ENCODE results near the gene PLXDC2. TPM values are rescaled to one million over a fixed set of nuclear protein-coding genes. Genes with fewer than 3 reads are reported as not detected.

Gene PLXDC2
- total and polyA plus RNA-seq, 2 donors (not counting 1 experiment from before 2014, with no cell fraction given) = 0.07 TPM

DNA sequence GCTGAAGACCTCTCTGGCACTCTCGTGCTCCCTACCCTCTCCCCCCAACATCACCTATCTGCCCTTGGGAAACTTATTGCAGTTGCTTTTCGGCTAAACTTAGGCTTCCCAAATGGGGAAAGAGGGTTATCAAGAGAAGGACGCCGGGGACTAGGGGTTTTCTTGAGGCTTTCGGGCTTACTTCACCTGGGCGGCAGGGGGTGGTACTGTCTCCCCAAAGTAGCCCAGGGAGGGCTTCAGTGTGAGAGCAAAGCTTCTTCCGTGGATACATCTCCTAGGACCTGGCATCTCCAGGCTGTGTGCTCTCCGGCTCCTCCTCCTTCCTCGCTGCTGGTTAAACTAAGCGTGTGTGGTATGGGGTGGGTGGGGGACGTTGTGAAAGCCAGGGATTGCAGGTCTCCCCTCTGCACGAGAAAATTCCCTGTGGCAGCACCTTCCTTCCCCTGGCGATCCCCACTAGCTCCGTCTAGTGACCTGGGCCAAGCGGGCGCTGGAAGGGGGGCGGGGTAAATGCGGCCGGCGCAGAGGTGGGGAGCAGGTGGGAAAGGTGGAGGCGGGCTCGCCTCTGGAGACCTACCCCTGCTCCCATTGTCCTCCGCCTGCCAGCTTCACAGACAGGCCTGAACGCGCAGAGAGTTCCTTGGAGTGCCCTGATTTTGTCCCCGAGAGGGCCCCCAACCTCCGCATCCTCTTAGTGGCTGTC, 1.1 kb downstream of the PLXDC2 start:
- ATAC-seq (ENCODE audit: low read depth) (no peak), DNase-seq (peak; percentile 4)
- Histone ChIP-seq H3K4me2 (replicated peaks; ENCODE audit: low read depth, low read length, poor library complexity, severe bottlenecking) (peak overlapping the region; percentile 79), H2AFZ (ENCODE audit: insufficient read depth, low read depth, low read length, poor library complexity, severe bottlenecking) (peak overlapping the region; percentile 62), H3K27me3 (replicated peaks in 1 of 4; ENCODE audit: control extremely low read depth in 1 of 4, control insufficient read depth in 3 of 4, insufficient read depth in 4 of 4, low read length in 3 of 4) (peaks cover 0 to 32% (median 24%) of the 10 kb centered on the region in 4 experiments), H3K4me1 (ENCODE audit: control insufficient read depth in 2 of 2, insufficient read depth in 2 of 2, low read length in 2 of 2) (peaks cover 21 to 24% of the 10 kb centered on the region in 2 donors), H3K4me3 (ENCODE audit: control extremely low read depth in 1 of 5, extremely low read depth in 1 of 5, insufficient read depth in 1 of 5, low read depth in 2 of 5, low read length in 4 of 5) (peak overlapping the region; percentile 31 to 84 (median 44)), H4K20me1 (ENCODE audit: control insufficient read depth, insufficient read depth, low read length, poor library complexity, severe bottlenecking) (no peaks in the 10 kb centered on the region), H3K9me3 (ENCODE audit: control extremely low read depth in 1 of 3, control insufficient read depth in 2 of 3, insufficient read depth in 1 of 3, low read length in 2 of 3) (peaks cover 0 to 17% (median 1%) of the 10 kb centered on the region in 3 donors), H3K79me2 (ENCODE audit: control insufficient read depth, insufficient read depth, low read length) (no peaks in the 10 kb centered on the region), H3K9ac (ENCODE audit: low read length) (peak overlapping the region; percentile 57), H3K27ac (ENCODE audit: low read length in 2 of 2) (no peak overlapping the region), H3K36me3 (replicated peaks in 1 of 2; ENCODE audit: control extremely low read depth in 1 of 2, control insufficient read depth in 1 of 2, extremely low read depth in 1 of 2, insufficient read depth in 2 of 2, low read length in 1 of 2) (no peaks in the 10 kb centered on the region)
- peak overlapping the region; percentile 76 for H3K4me3 Mint-ChIP-seq
- no peak overlapping the region for H3K27ac Mint-ChIP-seq
- peaks cover 14% of the 10 kb centered on the region for H3K4me1 Mint-ChIP-seq
- peaks cover 21% of the 10 kb centered on the region for H3K27me3 Mint-ChIP-seq
- H3K9me3 Mint-ChIP-seq (ENCODE audit: insufficient read depth) = no peaks in the 10 kb centered on the region
- ChIA-PET POLR2A (no interaction called here), CTCF (no interaction called here)
- TF ChIP-seq CTCF (IDR thresholded peaks at IDR 0.05) (no peak), EZH2 (IDR thresholded peaks at IDR 0.05; ENCODE audit: borderline replicate concordance, insufficient read depth, low read depth, low read length, poor library complexity, severe bottlenecking) (no peak)
- intact Hi-C loops (cut with micrococcal nuclease) = no loop called here
- 2% methylated on average over 19 of the region's 27 CpGs for WGBS (ENCODE audit: insufficient coverage)

- Histone ChIP-seq H4K20me1 (ENCODE audit: control insufficient read depth, insufficient read depth, low read length, poor library complexity, severe bottlenecking) (no peaks in the 10 kb centered on the region), H3K9me3 (ENCODE audit: control extremely low read depth in 1 of 3, control insufficient read depth in 2 of 3, insufficient read depth in 1 of 3, low read length in 2 of 3) (peaks cover 0 to 17% (median 0%) of the 10 kb centered on the region in 3 donors), H3K4me3 (ENCODE audit: control extremely low read depth in 1 of 5, extremely low read depth in 1 of 5, insufficient read depth in 1 of 5, low read depth in 2 of 5, low read length in 4 of 5) (no peak overlapping the region), H3K27ac (ENCODE audit: low read length in 2 of 2) (no peak overlapping the region), H3K79me2 (ENCODE audit: control insufficient read depth, insufficient read depth, low read length) (no peaks in the 10 kb centered on the region), H3K4me1 (ENCODE audit: control insufficient read depth in 2 of 2, insufficient read depth in 2 of 2, low read length in 2 of 2) (peaks cover 21 to 24% of the 10 kb centered on the region in 2 donors), H2AFZ (ENCODE audit: insufficient read depth, low read depth, low read length, poor library complexity, severe bottlenecking) (no peak overlapping the region), H3K4me2 (replicated peaks; ENCODE audit: low read depth, low read length, poor library complexity, severe bottlenecking) (no peak overlapping the region), H3K36me3 (replicated peaks in 1 of 2; ENCODE audit: control extremely low read depth in 1 of 2, control insufficient read depth in 1 of 2, extremely low read depth in 1 of 2, insufficient read depth in 2 of 2, low read length in 1 of 2) (no peaks in the 10 kb centered on the region), H3K27me3 (replicated peaks in 1 of 4; ENCODE audit: control extremely low read depth in 1 of 4, control insufficient read depth in 3 of 4, insufficient read depth in 4 of 4, low read length in 3 of 4) (peaks cover 0 to 32% (median 20%) of the 10 kb centered on the region in 4 experiments), H3K9ac (ENCODE audit: low read length) (no peak overlapping the region)
- ATAC-seq (ENCODE audit: low read depth) (no peak), DNase-seq (no peak)
- ChIA-PET POLR2A (no interaction called here), CTCF (no interaction called here)
- Mint-ChIP-seq H3K27me3 (peaks cover 21% of the 10 kb centered on the region), H3K27ac (no peak overlapping the region), H3K4me1 (peaks cover 14% of the 10 kb centered on the region), H3K4me3 (no peak overlapping the region), H3K9me3 (ENCODE audit: insufficient read depth) (no peaks in the 10 kb centered on the region)
- TF ChIP-seq EZH2 (IDR thresholded peaks at IDR 0.05; ENCODE audit: borderline replicate concordance, insufficient read depth, low read depth, low read length, poor library complexity, severe bottlenecking) (no peak), CTCF (IDR thresholded peaks at IDR 0.05) (no peak)
- intact Hi-C loops (cut with micrococcal nuclease) = no loop called here
- WGBS (ENCODE audit: insufficient coverage) = no CpG with 5 or more reads among the region's 1 CpG
Measured at GRCh38 chr10:19818876-19819275, 2.6 kb downstream of the PLXDC2 start.

All from B cell (primary cell).